GM19043 (cell line): ENCODE results near the gene PDXK.

Experiments used
- ATAC-seq: cut with Tn5 transposase; IDR thresholded peaks from one replicate; pipeline ENCODE4 v1.9.1; 2021; ENCODE audit warnings: low read depth; ENCODE audit not compliant: unreplicated experiment

Gene PDXK

DNA sequence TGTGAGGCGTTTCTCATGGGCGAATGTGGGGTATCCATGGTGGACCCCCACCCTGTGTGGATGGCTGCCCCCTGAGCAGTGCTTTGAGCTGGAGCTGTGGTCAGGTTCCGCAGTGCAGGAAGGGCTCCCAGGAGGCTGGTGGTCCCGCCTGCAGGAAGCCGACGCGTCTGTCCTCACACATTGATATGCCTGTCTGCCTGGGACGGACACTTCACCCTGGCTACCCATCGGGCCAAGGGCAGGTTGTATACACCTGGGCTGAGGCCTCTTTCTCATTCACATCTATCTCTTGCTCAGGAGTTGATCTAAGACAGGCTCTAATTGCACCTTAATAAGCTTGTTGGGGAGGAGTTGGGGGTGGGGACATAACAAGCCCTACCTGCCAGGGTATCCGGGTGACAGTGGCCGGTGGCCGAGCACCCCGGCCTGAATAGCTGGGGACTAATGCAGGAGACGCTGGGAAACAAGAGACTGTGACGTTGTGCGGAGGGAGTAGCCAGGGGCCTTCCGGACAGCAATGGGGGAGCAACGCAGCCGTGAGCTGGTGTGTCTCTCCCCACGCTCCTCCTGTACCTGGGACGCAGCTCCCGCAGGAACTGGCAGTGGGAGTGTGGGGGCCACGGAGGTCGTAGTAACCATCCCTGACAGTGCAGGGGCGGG lies 21.7 kb downstream of the PDXK start:
- no peak for ATAC-seq

DNA sequence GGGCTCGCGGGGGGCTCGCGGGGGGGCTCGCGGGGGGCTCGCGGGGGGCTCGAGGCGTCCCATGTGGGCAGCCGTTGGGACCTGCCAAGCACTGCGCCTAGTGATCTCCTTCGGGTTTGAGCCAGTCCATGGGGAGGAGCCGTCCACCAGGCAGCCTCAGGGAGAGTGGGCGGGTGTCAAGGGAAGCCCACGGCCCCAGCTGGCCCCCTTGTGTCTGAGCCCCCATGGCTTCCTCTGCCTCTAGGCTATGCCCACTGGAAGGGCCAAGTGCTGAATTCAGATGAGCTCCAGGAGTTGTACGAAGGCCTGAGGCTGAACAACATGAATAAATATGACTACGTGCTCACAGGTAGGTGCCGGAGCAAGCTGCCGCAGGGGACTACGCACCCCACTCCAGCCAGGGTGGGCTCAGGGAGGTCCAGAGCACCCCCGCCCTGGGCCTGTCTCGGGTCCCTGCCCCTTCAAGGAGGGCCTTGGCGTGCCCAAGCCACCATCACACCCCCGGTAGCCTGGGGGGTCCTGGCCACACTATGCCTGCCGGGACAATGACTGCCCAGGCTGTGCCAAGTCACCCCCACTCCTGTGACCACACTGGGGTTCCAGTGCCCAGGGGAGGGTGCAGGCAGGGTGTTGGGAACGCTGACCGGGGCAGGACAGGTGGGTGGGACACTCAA lies 22.6 kb downstream of the PDXK start:
- no peak for ATAC-seq

DNA sequence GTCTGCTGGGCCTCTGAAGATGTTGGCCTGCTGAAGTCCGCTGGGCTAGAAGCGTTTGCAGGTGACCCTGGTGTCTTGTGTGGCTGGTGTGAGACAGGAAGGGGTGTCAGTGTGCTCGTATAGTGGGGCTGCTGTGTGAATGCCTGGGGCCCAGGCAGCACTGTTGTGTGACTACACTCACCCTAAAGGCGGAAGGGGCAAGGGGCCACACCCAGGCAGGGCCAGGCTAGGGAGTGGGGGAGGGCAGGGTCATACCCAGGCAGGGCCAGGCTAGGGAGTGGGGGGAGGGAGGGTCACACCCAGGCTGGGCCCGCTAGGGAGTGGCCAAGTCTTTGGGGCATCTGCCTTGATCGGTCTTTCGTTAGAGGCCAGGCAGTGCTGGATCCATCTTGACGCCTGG lies 25.0 kb downstream of the PDXK start:
- ATAC-seq, result no peak

DNA sequence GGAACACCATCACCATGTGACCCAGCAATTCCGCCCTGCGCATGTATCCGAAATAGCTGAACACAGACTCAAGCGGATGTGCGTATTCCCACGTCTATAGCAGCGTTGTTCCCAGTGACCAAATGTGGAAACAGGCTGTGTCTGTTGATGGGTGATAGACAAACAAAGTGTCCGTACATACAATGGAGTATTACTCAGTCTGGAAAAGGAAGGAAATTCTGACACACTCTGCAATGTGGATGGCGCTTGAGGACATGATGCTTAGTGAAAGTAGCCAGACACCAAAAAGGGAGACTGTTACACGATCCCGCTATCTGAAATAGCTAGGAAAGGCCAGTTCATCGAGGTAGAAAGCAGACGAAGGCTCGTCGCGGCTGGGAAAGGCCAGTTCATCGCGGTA lies 25.8 kb downstream of the PDXK start:
- ATAC-seq, result no peak

DNA sequence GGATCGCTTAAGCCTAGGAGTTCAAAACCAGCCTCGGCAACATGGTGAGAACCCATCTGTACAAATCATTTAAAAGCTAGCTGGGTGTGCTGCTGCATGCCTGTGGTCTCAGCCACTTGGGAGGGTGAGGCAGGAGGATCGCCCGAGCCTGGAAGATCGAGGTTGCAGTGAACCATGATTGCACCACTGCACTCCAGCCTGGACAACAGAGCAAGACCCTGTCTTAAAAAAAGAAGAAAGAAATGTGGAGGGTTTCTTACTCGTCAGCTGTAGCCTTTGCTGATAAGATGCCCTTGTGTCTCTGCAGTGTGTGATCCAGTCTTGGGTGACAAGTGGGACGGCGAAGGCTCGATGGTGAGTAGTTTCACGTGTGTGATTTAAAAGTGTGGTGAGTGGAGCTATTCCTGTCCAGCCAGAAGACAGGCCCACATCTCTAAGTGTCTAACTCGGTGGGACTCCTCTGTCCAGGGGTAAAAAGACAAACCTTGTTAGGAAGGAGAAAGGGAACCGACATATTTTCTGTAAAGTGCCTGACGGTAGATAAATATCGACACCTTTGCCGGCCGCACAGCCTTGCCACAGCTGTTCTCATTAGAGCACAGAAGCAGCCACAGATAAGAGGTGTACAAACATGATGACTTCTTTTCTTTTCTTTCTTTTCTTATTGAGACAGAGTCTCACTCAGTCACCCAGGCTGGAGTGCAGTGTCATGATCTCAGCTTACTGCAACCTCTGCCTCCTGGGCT lies 27.0 kb downstream of the PDXK start:
- ATAC-seq, result no peak

DNA sequence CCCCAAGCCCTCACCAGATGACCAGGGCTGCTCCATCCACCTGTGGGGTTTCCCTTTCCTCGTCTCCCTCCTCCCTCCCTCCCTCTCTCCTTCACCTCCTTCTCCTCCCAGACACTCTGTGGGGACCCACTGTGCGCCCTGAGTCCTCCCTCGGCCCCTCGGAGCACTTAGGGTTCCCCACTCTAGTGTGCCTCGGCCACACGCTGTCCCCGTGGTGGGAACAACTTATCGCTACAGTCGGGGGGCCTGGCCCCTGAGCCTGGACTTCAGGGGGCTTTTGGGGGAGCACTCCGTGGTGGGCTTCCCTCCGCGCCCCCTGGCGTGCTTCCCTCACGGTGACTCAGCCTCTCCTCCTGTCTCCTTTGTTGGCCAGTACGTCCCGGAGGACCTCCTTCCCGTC lies 29.7 kb downstream of the PDXK start:
- ATAC-seq, result no peak

DNA sequence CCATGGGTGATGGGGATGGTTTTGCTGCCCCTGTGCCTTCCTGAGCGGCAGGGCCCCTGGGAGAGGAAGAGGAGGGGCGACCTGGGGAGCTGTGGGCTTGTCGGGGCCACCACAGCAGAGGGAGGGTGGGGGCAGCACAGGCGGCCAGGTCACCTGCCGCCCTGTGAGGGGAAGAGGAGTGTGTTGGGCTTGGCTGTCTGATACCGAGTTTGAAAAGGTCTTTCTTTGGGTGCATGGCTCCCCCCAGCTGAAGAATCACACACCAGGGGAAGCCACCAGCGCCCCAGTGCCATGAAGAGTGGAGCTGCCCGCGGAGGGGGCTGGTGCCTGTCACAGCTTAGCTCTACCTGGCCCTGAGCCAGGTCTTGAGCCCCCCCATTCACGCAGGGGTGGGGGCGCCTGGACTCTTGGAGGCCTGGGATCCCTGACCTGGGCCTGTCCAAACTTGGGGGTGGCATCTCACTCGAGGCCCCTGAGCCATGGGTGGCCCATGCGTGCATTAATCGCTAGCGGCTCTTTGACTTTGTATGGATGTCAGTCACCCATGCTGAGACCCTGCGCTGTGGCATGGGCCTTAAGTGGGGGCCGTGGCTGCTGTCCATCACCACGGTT lies 30.8 kb downstream of the PDXK start:
- ATAC-seq, result no peak

DNA sequence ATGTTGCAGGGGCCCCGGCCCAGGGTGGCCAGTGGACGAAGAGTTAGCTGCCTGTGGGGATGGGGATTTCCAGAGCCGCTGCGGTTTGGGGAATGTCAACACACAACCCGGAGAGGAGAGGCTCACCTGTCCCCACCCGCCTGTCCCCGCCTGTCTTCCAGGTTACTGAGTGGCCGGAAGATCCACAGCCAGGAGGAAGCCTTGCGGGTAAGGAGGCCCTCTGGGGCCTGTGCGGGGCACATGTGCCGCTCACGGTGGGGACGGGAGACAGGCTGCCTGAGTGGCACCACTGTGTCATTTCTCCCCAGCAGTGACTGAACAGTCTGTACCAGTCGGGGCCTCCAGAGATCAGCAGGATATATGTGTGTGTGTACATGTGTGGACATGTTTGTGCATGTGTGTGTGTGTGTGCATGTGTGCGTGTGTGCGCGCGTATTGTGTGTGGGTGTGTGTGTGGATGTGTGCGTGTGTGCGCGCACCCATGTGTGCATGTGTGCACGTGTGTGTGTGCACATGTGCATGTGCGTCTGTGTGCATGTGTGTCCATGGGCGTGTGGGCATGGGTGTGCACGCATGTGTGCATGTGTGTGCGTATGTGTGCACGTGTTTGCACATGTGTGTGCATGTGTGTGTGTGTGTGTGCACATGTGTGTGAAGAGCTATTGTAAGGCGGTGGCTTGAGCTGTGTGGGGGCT lies 31.6 kb downstream of the PDXK start:
- no peak for ATAC-seq

DNA sequence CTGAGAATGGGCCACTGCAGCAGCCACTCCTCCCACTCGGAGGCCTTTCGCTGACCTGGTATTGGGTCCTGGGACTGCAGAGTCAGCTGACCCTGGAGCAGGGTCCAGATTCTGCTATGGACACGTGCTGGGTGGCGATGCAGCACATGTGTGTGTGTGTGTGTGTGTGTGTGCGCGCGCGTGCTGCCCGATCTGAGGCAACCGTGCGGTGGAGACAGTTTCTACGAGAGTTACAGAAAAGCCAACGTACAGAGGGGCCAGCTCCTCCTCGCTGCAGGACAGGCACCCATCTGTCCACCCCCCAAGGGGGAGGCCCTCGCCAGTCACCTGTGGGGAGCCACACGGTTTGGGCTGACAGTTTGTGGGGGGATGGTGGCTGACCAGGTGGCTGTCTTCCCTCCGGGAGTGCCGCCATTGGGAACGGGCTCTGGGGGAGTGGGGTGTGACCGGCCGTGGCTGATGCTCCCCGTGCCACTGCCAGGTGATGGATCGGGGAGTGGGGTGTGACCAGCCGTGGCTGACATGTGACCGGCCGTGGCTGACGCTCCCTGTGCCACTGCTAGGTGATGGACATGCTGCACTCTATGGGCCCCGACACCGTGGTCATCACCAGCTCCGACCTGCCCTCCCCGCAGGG lies 33.1 kb downstream of the PDXK start:
- ATAC-seq, result no peak

DNA sequence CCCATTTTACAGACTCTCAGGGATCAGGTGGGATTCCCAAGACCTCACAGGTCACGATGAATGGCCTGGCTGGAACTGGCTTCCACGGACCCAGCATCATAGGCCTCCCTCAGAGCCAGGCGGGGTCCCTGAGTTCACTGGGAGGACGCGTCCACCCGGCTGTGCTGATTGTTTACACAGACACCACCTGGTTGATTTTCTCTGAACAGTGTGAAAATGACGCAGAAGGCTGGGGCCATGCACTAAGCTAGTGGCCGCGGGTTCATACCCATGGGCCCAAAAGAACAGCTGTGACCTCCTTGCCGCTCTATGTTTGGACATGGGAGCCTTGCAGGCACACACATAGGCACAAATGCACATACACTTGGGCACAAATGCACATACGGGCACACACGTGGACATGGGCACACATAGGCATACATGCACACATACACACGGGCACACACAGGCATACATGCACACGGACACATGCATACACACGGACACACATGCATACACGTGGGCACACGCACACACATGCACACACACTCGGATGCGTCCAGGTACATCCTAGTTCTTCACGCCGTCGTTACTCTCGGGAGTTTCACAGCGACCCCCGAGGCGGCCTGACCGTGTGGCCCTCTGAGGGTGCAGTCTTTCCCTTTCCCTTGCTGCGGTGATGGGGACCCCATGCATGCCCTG lies 34.0 kb downstream of the PDXK start:
- ATAC-seq, result no peak

DNA sequence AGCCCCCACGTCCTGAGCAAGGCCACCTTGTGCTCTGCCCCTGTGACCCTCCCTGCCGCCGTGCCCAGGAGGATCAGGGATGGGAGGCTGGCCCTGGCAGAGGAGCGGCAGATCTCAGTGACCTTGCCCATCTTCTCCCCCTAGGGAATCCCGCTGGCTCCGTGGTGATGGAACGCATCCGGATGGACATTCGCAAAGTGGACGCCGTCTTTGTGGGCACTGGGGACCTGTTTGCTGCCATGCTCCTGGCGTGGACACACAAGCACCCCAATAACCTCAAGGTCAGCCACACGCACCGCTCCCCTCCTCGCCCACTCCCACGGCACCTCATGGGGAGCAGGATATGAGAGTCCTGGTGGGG lies 34.5 kb downstream of the PDXK start:
- no peak for ATAC-seq

DNA sequence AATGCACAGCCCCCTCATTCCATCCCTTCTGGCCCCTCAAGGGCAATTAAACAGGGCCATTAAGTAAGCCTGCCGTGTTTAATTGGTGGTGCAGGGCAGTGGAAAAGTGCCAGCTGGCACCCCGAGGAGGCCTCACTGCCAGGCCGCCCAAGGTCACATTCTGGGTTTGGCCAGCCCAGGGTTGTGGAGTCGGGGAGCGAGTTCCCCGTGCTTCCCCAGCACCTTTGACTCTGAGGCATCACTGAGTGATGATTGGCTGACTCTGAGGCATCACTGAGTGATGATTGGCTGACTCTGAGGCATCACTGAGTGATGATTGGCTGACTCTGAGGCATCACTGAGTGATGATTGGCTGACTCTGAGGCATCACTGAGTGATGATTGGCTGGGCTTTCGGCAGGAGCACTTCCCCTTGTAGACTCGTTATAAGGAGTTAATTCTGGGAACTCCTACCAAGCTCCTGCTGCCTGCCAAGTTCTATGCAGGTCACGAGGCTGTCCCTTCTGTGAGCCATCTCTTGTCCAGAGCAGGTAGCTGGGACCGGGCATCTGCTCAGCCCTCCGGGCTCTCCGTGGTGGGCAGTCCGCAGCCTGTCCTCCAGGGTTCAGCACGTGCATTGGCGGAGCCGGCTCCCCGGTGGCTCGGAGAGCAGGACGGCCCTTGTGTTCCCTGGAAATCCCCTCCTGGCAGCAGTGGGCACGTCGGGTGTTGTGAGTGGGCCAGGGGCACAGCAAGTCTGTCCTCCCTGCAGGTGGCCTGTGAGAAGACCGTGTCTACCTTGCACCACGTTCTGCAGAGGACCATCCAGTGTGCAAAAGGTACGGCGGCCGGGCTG lies 36.2 kb downstream of the PDXK start:
- ATAC-seq, result no peak

DNA sequence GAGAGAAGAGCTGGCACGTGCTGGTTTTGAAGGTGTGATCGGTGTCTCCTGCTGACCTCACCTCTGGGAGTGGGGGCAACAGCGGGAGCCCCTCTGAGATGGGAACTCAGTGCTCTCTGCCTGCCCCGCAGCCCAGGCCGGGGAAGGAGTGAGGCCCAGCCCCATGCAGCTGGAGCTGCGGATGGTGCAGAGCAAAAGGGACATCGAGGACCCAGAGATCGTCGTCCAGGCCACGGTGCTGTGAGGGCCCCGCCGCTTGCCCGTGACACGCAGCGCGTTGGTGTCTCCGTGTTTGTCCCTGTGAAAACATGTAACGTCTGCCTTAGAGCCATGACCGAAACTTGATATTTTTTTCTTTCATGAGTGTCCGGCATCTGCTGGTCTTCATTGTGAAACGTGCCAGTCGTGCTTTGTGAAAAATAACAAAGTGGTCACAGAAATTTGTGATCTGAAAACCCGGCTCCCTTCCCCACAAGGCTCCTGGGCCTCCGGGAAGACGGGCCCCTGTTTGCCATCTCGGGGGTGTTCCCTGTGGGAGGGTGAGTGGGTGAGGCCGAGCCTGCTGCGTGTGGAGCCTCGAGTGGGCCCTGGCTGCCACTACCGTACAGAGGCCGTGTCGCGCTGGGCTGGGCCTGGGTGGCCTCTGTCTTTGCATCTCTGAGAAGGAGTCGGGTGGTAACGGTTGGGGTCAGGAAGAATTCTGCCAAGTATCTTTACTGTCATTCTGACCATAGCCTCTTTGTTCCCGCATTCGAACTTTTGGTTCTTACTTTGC lies 37.1 kb downstream of the PDXK start:
- no peak for ATAC-seq

DNA sequence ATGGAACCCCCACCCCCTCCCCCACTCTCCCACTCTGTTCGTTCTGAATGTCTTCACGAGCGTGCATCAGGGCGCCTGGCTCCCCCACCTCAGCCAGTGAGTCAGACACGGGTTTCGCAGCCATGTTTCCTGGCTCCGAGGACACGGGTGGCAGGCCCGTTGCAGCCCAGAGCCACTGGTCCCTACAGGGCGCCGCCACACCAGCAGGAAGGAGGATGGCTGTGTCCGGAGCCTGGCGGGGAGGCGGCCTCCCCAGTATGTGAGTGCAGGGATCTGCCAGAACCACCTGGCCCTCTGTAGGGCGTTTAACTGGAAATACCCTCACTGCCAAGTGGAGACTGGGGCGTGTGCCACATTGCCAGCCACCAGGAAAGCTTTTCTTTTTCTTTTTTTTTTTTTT lies 38.7 kb downstream of the PDXK start:
- ATAC-seq, result no peak

DNA sequence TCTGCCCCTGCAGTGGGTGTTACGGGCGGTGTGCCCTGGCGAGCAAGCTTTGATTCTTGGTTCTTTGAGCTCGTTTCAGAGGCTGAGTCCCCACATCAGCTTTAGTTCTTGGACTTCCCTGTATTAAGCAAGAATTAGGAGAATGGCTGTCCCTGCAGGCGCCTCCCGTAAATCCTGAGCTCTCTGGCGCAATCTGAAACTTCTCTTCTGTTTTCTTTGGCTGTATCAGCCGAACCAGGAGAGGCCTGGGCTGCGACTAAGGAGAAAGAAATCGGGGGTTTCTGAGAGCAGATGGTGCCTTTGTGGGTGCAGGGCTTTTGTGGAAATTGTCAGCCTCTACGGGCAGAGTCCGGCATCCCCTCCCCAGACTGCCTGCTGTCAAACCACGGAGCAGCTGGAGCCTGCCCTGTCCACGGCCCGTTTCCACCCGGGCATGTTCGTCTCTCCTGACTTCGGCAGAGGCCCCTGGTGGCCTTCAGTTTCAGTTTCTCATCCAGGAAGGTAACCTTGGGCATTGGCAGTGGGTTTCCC lies 39.2 kb downstream of the PDXK start:
- ATAC-seq, result no peak

DNA sequence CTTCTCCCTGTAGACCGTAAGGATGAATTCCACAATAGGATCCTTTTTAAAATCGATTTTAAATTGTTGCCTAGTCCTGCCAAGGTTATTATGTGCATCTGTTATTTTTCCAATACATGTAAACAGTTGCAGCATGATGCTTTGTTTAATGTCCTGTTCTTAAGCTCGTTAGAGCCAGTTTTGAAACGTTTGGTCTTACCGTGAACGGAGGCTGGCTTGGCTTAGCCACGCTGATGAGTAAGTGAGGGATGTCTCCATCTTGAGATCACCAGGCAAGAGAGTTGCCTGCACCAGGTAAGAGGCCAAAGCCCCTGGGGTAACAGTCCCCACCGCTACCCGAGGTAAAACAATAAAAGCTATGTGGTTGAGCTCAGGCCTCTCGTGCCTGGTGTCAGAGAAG lies 39.9 kb downstream of the PDXK start:
- ATAC-seq, result no peak

DNA sequence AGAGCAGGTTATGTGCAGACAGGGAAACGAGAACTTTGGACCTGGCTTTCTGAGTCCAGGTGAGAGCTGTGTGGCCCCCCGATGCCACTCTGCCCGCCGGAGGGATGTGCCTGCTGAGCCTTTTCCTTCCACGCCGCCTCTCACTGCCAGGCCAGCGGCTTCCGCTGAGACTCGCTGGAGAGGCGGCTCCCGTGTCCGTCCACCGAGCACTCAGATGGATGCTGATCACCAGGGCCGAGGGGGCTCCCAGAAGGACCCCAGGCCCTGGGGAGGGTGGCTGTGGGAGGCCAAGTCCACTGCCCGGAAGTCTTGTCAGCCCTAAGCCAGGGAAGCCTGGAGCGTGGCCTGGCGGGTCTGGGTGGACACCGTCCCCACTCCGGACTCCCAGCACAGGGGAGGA lies 40.7 kb downstream of the PDXK start:
- ATAC-seq, result no peak

DNA sequence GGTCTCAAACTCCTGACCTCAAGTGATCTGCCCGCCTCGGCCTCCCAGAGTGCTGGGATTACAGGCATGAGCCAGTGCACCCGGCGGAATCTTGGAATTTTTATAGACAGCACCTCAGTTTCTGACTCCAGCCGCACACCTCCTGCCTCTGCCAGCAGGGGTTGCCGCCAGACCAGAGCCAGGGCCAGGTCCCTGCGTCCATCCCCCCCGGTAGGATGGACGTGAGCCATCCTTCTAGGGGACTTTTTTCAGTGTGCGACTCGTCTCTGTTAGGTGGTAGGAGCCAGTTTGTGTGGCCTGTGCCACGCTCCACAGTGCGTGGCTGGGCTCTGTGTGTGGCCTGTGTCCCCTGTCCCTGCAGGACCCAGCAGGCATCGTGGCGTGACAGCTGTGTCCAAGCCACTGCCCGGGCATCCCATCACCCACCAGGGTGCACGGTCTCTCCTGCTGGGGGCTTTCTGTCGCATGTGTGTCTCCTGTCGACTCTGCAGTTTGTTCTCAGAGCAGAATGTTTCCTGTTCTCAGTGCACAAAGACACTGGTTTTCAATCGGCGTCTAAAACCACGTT lies 41.5 kb downstream of the PDXK start:
- no peak for ATAC-seq
